Stimulated activated CD8-positive, alpha-beta memory T cell treated with anti-CD3 and anti-CD28 coated beads, Interleukin-4, amount 100 ng/mL, for 24 hours (primary cell): ENCODE results near the gene CLPSL2.

Experiments used
- DNase-seq: peaks from one replicate; pipeline ENCODE4 v3.0.0-alpha.2; 2020; ENCODE audit warnings: low read depth

CLPSL2 gene

DNA sequence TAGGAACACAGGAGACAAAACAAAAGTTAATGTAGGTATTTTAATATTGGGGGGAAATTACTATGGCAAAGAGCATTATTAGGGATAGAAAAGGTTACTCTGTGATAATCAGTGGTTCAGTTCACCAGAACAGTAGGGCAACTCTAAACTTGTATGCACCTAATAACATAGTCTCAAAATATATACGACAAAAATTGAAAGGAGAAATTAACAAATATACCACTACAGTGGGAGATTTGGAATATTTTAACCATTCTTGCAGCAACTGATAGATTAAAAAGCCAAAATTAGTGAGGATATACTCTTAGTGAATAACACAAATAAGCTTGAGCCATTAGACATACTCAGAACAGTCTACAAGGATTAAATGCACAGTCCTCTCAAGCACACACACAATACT, 28.5 kb upstream of the CLPSL2 start:
- no peak for DNase-seq

DNA sequence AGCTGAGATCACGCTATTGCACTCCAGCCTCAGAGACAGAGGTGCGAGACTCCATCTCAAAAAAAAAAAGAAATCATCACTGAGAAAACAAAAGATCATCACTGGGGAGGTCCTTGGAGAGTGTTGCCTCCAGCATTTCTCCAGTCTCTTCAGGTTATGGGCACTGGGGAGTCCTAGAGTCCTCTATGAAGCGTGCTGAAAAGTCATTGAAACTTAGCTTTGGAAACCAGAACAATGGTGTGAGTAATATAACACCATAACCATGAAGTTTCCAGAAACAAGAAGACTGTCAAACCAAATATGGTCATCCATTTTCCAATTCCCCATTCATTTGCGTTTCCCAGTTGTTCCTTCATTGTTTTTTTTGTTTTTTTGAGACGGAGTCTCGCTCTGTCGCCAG, 25.8 kb upstream of the CLPSL2 start:
- no peak for DNase-seq

DNA sequence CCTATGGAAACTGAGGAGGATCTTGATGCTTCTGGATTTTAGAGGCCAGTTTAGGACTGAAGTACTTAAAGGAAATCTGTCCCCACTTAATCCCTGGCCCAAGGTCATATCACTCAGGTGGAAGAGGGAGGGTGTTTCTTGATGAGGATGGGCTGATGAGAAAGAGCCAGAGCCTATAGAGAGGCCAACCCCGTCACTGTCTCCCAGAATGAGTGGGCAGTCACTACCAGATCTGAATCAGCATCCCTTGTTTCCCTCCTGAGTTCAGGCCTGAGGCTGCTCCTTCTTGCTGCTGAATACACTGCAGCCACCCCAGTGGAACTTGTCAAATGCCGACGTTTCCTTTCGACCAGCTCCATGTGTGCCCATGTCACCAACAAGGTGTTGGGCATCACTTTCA, 24.8 kb upstream of the CLPSL2 start:
- DNase-seq, result no peak

DNA sequence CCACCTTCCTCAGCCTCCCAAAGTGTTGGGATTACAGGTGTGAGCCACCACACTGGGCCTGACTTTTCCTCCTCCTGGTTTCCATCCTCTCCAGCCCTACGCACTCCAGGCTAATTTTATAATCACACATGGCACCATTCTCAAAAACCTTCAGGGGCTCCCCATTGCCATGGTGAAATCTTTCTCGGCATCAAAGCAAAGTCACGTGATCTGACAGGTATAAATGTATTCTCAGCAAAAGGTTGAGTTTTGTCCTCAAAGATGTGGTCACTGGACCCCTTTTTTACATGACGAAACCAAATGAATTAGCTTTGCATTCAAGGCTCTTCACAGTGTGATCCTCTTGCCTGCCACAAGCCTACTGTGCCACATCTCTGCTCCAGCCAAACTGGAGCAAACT, 24.1 kb upstream of the CLPSL2 start:
- no peak for DNase-seq

DNA sequence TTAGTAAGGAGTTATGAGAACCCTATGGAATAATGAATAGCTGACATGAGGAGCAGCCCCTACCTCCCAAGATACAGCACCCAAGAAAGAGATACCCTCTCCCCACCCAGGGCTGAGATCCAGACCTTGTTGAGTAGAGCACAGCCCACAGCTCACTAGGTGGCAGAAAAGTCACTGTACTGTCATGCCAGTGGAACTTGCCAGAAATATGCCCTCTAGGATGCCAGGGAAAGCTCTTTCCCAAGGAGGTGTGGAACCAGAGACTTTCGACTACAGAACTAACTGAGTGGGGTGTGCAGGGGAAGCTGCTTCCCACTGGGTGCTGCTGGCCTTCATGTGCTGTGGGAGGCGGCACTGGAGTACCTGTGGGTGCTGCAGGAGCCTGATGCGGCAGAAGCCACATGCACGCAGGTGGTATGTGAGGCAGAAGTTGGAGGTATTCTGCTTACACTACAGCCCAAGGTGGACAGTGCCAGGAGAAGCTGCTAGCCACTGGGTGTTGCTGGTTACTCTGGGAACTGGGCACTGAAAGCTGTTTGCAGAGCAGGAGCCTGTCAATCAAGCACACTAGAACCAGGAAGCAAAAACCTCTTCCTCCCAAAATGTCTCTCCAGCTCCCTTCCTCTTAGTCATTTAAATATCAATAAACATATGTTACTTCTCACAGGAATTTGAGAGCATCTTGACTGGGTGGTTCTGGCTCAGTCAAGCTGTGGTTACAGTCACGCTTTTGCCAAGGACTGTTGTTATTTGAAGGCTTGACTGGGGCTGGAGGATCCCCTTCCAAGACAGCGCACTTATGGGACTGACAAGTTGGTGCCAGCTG, 21.7 kb upstream of the CLPSL2 start:
- no peak for DNase-seq

DNA sequence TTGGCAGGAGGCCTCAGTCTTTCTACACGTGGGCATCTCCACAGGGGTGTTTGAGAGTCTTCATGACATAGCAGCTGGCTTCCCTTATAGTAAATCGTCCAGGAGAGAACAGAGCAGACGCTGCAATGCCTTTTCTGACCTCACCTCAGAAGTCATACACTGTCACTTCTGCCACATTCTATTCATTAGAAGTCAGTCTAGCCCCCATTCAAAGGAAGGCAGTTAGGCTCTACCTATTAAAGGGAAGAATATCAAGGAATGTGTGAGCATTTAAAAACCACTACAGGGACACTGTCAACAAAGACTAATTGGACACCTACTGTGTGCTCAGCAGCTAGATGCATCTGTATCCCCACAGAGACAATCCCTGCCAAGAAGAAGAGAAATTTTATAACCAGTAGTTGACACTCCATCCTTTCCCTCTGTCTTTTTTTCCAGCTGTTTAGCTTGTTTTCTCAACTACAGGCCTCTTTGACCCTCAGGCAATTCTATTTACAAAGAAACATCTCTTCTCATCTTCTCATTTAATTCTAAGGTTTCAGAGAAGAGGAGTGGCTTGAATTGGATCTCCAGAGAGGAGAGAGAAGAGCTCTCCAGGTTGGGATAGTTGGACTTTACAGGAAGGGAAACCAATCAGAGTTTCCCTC, 21.0 kb upstream of the CLPSL2 start:
- DNase-seq, result no peak

DNA sequence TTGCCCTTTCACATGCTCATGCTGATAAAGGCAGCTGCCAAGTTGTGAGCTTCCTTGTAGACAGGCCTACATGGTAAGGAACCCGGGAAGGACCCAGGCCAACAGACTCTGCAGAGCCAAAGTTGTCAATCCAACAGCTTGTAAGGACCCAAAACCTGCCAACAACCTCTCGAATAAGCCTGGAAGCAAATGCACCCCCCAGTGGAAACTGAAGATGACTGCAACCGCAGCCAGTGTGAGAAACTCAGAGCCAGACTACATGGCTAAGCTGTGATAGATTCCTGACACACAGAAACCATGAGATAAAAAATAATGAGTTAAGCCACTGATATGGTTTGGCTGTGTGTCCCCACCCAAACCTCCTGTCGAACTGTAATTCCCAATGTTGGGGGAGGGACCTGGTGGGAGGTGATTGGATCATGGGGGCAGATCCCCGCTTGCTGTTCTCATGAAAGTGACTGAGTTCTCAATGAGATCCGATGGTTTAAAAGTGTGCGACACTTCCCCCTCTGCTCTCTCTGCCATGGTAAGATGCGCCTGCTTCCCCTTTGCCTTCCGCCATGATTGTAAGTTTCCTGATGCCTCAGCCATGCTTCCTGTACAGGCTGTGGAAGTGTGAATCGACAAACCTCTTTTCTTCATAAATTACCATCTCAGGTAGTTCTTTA, 18.8 kb upstream of the CLPSL2 start:
- DNase-seq, result no peak

DNA sequence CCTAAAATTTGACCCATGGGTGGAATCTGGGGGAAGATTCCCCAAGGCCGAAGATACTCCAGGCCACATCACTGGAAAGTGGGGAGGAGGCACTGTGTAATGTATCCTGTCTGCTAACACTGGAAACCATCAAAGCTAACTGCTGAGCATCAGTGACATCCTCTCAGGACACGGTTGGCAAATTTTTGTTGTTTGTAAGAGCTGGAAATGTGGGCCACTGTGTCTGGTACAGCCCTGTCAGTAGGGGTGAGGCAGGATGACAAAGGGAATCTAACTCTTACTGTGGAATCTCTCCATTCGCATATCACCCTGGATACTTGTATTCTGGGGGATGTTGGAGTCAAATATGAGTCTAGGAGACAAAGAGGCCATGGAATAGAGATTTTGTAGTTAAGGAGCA, 17.0 kb upstream of the CLPSL2 start:
- no peak for DNase-seq

DNA sequence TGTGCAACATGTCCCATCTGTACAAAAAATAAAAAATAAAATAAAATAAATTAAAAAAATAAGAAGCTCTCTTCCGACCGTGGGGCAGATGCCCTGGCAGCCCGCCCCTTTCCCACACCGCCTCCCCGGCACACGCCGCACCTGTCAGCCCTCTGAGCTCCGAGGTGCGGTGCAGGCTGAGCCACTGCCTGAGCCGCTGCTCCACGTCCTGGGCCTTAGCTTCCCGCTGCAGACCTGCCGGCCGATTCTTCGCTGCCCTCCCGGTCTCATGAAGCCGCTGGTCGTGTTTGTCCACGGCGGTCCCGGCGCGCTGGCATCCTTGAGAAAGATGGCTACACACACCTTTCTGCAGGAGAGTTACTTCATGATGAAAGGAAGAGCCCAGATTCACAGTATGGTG, 10.7 kb upstream of the CLPSL2 start:
- DNase-seq, result no peak

DNA sequence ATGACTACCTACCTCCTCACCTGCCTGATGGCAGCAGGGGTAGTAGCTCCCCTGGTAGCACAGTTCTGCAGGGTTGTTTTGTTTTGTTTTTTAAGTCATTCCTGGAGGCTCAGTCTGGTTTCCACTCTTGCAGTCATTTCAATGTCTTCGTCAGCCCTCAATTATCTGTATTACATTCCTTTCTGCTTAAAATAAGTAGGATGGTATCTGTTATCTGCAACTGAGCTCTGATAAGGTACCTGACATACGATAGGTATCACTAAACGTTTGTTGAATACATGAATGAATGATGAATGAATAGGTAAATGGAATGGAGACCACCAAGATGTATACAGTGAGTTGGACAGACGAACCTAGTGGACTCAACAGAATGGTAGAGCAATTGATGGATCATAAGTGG, 7.2 kb upstream of the CLPSL2 start:
- DNase-seq, result no peak

DNA sequence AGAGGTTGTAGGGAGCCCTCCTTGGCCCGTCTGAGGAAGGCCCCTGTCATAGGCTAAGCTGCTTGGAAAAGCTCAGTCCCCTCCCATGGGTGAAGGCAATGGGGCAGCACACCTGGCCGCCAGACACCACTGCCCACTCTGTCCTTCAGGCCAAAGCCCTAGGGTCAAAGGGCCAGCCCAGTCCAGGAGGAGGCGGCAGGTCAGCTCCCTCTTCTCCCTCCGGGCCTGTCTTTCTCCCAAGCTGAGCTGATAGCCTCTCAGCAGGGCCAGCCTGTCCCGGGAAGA, 5.1 kb upstream of the CLPSL2 start:
- DNase-seq, result no peak

DNA sequence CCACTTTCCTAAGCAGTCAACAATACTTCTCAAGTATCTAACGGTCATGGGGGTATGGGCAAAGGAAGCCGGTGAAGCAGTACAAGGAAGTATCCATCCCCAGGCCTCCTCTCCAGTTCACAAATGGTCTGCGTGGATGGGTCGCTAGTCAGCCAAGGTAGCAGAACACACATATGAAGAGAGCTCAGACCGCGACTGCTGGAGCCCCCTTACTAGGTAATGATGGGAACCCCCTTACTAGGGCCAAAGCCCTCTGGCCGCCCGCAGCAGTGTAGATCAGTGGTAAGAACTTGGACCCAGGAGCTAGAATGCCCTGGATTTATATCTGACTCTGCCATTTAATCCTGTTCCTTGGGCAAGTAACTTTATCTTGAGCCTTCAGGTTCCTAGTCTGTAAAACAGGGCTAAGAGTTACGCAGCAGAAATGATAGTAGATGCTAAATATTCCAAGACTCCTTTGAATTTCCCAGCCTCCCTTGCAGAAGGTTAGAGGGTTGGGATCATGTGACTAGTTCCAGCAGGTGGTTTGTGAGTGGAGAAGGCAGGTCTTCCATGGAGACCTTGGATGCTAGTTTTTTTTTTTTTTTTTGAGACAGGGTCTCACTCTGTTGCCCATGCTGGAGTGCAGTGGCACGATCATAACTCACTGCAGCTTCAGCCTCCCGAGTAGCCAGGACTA, 2.1 kb upstream of the CLPSL2 start:
- DNase-seq, result no peak

DNA sequence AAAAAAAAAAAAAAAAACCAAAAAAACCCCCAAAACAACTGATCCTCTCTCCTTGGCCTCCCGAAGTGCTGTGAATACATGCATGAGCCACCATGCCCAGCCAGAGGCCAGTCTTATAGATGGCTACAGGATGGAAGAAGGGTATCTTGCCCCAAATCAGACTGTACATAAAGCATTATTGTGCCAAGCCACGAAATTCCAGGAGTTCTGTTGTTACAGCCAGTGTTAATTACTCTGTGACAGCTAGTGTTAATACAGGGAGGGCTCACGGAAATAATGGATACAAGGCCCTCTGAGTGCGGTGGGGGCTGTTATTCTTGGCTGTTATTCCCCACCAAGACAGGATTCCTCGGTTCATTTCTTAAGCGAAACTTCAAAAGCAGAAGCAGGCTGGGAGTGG, 1.4 kb upstream of the CLPSL2 start:
- DNase-seq, result no peak

DNA sequence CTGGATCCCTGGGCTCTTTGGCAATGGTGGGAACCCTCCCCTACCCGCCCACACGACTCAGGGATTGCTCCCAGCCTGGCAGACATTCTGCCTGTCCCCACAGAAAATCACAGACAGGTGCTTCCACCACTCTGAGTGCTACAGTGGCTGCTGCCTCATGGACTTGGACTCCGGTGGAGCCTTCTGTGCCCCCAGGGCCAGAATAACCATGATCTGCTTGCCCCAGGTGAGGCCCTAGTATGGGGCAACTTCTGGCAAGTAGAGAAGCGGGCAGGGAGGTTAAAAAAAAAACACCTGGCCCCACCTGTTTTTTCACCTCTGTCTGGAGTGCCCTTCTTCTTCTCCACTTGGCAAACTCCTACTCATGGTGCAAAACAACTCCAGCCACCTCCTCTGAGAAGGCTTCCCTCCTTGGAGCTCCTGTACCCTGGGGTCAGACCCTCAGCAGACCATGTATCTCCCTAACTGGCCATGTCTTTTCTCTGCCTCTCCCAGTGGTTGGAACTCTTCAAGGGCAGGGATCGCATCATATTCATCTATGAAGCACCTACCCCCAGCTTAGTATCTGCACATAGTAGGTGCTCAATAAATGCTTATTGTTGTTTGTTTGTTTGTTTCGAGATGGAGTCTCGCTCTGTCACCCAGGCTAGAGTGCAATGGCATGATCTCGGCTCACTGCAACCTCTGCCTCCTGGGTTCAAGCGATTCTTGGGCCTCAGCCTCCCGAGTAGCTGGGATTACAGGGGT, 1.1 kb downstream of the CLPSL2 start:
- no peak for DNase-seq

DNA sequence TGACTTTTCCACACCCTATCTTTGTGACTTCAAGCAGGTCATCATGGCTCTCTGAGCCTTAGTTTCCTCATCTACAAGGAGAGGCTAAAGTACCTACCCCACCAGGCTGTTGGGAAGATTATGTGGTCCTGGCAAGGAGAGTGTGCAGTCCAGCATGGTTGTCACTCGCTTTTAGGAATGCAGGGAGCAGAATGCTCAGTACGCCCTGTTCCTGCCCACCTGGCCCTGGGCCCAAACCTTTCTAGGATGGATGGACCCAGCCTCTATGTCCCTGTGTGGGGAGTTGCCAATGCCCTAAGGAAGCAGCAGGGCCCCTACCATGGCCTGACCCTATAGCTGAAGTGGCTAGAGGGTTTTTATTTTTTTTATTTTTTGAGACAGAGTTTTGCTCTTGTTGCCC, 2.0 kb downstream of the CLPSL2 start:
- DNase-seq, result no peak

DNA sequence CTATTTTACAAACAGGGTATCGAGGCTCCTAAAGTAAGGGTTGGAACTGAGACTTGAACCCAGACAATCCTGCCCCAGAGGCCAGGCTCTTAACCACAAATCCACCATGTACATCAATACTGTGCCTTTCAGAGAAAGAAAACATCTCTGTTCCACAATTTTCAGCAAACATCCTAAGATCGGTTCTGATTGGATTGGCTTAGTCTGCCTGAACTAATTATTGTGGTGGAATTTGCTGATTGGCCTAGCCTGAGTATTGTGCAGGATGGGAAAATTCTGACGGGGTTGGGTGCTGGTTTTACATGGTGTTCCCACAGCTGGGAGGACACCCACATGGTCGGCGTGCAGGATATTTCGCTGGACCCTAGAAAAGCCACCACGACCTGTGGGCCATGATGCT, 4.3 kb downstream of the CLPSL2 start, which contains the start of gene CLPSL1:
TSS of gene CLPSL1 (plus strand) at position 301 of the 400 bp plus-strand sequence. CDS start at position 393, 92 bp downstream.
- no peak for DNase-seq

DNA sequence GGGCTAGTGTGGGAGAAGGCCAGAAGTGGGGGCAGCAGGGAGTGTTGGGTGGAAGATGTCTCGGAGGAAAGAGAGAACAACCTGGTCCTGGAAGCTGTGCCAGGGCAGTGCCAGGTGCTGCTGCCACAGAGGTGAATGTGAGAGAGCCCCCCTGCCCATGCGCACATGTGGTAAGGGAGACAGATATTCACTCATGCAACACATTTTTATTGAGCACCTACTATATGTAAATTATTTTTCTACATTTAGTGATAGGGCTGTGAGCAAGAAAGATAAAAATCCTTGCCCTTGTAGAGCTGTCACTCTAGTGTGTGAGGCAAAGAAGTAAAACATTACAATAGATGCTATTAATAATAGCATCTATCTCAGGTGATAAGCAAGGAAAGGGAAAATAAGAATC, 4.9 kb downstream of the CLPSL2 start:
- no peak for DNase-seq

DNA sequence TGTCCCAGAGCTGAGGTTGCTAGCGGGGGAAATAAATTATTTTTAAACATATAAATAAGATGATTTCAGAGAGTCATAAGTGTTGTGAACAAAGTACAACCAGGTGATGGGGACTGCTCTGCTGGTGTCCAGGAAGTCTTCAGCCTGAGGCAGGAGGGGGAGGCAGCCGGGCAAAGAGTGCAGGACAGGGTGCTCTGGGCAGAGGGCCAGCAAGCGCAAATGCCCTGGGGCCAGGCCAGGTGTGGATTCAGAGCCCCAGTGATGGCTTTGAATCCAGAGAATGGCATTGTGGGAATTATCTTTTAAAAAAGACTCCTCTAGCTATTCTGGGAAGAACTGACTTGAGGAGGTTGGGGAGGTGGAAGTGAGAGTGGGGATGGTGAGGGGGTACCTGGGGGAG, 6.0 kb downstream of the CLPSL2 start:
- DNase-seq, result no peak

DNA sequence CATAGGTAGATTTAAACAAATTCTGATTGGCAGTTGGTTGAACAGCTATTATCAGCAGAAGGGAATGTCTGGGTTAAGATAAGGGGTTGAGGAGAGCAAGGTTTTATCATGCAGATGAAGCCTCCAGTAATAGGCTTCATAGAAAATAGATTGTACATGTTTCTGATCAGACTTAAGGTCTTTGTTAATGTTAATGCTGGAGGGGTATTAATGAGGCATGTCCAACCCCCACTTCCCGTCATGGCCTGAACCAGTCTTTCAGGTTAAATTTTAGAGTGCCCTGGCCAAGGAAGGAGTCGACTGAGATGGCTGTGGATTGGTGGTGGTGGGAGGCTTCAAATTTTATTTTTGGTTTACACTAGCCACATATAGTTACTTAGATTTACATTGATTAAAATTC, 7.8 kb downstream of the CLPSL2 start:
- no peak for DNase-seq

DNA sequence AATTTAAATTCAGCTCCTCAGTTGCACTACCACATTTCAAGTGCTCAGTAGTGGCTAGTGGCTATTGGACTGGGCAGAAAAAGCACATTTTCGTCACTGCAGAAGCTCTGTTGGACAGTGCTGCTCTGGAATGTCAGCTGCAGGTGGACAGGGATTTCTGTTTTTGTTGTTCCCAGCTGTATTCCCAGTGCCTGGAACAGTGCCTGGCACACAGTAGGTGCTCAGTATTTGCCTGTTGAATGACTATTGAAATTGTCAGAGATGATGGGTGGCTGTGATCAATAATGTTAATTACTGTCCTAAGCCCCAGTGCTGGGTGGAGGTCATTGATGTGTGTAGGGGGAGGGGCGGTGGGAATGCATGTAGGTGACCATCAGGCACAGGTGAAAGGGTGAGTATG, 9.9 kb downstream of the CLPSL2 start:
- no peak for DNase-seq

DNA sequence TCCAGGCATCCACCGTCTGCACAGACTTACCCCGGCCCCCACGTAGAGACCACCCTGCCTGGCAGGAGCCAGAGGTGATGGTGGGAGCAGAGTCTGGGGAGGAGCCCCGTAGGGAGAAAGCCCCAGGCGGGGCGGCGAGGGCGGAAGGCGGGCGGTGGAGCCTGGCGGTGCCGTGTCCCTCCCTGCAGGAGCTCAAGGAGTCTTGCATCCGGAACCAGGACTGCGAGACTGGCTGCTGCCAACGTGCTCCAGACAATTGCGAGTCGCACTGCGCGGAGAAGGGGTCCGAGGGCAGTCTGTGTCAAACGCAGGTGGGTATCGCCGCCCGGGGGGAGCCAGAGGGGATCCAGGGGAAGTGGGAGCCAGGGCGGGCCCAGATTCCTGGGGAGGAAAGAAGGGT, 10.4 kb downstream of the CLPSL2 start:
- no peak for DNase-seq
